Suppressor macrophage treated with lipopolysaccharide for 1 hour (primary cell): ENCODE measurements around the gene PHACTR3.

Experiments
- DNase-seq, 3 donors: peaks; one replicate each; pipeline ENCODE4 v3.0.0-alpha.2; 2020 to 2022

Gene PHACTR3

DNA sequence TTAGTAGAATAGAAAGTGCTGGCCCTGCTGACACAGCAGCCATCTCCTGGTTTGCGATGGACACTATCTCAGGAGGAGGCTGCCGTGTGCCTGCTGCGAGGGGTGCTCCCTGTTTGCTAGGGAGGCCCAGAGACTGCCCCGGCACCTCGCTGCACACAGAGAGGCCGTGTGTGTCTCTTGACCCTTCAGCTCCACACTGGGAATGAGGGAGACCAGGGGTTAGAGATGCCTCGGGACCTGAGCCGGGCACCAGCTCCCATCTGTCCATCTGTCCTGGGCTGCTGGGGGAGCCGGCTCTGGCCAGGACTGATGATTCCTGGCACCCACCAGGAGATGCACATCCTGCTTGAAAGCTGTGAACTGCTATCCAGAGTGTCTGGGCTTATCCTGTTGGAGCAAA is 18.2 kb downstream of the PHACTR3 start:
- DNase-seq: no peak

DNA sequence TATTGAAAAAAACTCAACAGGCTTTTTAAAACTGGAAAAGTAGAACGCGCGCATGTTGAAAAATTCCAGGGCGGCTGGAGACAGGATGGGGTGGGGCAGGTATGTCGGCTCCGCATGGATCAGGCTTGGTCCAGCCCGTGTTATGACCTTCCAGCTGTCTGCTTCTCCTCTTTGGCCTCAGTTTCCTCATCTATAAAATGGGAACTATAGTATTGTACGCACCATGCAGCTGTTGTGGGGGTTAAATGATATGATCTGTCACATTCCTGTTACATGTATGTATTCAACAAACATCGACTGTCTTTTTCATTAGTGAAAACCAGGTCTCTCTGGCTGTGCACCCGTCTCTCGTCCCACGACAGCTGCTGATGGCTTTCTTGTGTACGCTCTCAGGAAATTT is 18.8 kb downstream of the PHACTR3 start:
- no peak for DNase-seq

DNA sequence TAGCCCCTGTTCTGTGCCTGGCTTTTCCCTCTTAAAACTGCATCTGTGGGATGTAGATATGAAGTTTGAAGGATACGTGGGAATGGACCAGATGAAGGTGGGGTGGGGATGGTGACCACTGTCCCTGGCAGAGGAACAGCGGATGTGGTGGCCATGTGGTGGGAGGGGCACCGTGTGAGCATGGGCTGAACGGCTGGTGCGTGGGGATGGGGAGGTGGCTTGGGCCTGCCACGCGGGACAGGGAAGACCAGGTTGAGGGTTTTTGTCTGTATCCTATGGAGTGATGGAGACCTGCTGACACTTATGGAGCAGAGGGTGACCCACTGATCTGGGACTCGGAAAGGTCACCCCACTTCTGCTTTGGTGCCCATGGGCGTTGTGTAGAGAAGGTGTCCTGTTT is 19.2 kb downstream of the PHACTR3 start:
- DNase-seq: no peak

DNA sequence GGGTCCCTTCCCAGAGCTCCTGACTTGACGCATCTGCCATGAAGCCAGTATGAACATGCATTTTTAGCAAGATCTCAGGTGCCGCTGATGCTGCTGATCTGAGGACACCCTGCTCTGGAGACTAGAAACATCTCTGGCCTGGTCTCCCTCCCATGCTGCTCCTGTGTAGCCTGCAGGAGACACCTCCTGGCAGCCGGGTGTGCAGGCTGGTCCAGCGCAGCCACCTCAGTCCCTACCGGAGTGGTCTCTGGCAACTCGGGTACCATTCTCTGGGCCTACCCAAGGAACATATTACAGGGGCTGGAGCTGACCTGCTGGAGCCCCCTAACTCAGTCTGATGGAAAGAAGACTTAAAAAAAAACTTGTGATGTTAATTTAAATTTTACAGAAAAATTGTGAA is 20.1 kb downstream of the PHACTR3 start:
- DNase-seq: no peak

DNA sequence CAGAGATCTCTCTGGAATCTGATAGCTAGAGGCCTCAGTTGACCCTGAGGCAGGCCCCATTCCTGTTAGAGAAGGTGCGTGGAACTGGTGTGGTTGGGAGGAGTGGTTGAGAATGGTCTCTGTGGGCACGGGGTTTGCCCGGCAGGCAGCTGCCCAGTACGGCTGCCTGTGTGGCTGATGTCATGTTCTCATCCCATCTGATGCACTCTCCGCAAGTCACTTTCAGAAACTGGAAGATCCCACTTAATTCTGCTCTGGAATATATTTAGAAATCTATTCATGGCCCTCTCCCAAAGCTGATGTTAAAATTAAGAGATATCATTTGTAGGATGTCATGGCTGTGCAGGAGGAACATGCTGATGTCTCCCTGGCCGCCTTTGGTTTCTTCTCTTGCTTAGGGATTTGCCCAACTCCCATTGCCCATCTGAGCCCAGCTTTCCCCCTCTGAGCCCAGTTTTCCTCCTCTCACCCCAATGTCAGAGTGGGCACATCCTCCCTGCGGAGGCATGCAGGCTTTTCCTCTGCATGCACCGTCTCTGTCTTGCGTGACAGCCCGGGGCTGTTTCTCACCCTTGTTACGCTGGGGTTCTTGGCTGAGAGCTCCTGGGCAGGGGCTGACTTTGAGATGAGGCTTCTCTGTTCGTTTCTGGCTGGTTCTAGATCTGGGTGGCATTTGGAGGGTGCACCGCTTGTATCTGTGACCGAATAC is 21.0 kb downstream of the PHACTR3 start:
- no peak for DNase-seq

DNA sequence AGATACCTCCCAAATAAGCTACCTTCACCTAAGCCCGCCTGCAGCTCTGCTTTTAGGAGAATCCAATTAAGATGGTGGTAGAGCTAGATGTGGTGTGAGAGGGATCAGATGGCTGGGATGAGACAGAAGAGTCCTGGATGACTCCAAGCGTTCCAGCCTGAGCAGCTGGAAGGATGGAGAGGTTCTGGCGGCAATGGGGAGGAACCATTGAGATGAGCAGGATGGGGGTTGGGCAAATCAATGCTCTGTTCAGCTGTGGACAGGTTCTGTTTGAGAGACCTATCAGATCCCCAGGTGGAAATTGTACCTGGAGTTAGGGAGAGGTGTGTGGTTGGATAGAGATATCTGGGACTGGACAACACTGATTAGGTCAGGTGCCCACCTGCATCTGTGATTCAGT is 23.0 kb downstream of the PHACTR3 start:
- DNase-seq: no peak

GRCh38 chr20:59628171-59628570 is 23.8 kb downstream of the PHACTR3 start:
- DNase-seq: no peak

DNA sequence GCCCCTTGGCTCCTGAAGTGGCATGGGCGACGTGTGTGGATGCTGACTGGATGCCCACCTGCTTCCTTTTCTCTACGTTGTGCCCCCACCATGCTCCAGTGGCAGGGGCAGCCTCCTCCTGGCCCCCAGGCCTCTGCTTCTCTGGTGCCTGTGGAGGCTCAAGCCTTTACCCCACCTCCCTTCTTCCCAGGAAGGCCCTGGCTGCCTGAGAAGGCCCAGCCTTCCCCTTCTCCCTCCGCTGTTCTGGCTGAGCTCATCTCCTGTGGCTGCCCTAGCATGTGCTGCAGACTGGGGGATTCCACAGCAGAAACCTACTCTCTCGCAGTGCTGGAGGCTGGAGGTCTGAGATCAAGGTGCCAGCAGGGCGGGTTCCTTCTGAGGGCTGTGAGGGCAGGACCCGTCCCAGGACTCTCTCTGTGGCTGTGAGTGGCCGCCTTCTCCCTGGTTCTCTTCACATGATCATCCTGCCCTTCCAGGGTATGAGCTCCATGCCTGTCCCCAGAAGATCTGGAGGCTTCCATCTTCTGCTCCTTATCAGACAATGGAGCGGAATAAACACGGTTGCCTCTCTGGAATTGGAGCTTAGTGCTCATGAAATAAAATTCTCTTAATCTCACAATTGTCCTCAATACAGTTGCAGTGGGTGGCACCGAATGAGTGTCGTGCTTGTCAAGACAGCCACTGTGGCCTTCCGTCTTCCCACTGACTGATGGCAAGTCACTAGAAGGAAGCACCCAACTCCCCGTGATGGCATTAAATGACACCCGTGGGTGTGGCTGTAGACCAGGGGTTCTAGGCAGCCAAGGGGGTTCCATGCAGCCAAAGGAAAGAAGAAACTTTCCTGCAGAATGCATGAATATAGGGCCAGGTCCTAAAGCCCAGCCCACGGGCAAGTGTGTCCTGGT is 25.1 kb downstream of the PHACTR3 start:
- no peak for DNase-seq

- DNase-seq: no peak
Measured at GRCh38 chr20:59630526-59630925, 26.2 kb downstream of the PHACTR3 start.

GRCh38 chr20:59631751-59632540 is 27.6 kb downstream of the PHACTR3 start:
- no peak for DNase-seq

DNA sequence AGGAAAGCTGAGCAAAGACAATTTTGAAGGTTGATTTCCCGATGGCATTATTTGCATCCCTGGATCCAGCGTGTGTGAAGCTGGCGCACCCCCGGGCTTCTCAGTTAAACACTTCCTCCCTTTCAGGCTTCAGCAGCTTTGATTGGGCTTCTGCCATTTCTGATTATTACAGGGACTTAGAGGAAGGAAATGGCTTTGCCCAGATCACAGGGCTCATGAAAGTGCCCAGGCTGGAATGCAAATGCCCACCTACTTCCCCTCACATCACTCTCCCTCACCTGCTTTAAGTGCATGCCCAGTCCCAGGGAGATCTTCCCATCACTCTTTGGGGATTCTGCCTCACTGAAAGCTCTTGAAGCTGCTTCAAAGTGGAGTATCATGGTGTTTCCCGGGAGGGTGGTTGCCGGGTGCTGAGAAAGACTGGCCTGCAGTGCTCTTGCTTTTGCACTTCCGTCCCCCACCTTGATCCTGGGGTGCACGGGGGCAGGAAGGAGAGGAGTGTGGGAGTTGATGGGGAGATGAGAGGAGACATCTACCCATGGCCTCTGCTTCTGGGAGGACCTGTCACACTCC is 28.3 kb downstream of the PHACTR3 start:
- no peak for DNase-seq

GRCh38 chr20:59633656-59634251 is 29.4 kb downstream of the PHACTR3 start:
- no peak for DNase-seq

DNA sequence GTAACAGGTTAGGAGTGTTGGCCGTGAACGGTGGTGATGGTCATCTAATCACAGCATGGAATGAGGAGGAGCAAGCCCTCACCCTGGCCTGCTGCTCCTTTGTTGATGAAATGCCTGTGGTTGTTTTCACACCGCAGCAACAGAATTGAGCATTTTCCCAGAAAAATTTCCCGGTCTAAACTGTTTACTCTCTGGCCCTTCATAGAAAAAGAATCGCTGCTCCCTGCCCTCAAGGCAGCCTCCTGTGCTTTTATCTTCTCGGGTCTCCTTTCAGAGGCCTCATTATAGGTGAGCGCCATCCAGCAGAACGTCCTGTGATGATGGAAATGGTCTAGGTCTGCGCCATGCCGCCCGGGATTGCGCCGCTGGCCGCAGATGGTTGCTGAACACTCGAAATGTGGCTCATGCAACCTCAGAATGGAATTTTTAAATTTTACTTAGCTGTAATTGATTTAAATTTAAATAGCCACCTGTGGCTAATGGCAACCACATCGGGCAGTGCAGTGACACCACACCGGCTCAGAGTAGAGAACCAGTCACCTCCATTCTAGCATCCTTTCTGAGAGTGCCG is 30.2 kb downstream of the PHACTR3 start:
- no peak for DNase-seq

GRCh38 chr20:59636766-59637370 is 32.5 kb downstream of the PHACTR3 start:
- DNase-seq: no peak

DNA sequence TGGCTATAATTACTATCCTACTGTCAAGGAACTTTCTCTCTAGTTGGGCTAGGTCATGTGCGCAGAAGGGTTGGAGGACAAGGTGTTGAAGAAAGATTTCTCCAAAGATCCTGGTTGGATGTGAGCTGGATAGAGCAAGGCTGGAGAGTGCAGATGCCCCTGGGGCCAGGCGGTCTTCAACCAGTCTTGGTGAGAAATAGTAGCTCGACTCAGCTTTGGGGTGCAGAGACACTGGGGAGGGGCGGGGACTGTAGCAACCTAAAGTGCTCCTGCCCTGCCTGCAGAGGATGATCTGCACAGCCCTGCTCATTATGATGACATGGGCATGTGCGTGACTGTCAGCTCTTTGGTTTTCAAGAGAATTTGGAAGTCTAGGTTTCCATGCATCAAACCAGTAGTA is 35.9 kb downstream of the PHACTR3 start:
- DNase-seq: no peak

- no peak for DNase-seq
Measured at GRCh38 chr20:59643615-59644061, 39.3 kb downstream of the PHACTR3 start.

DNA sequence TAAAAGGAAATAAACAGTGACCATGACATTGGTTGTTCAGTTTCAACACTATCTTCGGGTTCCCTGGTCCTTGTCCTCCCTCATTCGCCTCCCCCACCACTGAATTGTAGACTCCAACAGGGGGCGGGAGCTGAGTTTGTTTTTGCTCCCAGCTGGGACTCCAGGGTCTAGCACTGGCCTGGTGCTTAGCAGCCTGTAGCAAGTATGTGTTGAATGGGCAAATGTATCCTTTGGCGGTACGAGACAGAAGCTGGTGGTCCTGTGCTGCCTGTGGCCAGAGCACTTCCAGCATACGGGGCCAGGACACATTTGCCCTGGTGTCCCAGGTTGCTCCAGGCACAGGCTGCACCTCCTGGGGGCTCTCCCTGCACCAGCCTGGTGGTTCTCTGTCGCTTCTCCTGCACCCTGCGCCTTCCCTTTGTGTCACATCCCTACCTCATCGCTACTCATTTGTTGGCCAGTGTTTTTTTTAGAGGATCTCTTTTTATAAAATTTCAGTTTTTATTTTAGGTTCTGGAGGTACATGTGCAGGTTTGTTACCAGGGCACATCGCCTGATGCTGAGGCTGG is 40.1 kb downstream of the PHACTR3 start:
- no peak for DNase-seq

- DNase-seq: no peak
Measured at GRCh38 chr20:59645271-59645670, 40.9 kb downstream of the PHACTR3 start.

DNA sequence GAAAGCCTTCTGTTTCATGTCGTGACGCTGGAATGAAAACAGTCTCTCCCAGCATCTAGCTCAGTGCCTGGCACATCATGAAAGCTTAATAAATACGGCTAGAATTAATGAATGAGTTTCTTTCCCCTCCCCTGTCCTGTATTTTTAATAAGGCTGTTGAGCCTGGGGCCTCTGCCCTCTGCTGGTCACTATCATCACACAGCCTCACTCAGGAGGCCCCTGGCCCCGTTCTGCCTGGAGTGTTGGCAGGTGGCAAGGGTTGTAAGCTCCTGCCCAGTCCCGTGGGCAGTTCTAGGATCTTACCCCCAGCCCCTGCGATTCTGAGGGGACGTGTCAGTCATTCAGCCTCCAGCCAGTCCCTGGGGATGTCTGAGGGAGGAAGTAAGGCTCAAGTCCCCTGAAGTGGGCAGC is 41.4 kb downstream of the PHACTR3 start:
- DNase-seq: peak in 1 of 3 donors; percentile 6

DNA sequence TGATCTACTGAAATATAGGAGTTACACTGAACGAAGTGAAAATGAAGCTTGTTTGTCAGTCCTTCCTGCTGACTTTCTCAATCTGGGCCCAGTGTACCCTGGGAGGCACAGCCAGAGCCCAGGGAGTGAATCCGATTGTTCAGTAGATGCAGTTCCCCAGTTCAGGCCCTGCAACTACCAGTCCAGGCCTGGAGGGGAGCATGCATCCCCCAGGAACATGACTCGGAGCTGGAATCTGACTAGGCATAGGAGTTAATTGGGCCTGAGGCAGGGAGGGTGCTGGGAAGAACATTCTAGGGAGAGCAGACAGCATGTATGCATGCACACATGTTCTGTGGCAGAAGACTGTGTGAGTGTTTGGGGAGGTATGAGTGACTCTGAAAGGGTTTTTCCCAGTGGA is 42.1 kb downstream of the PHACTR3 start:
- DNase-seq: no peak

GRCh38 chr20:59647271-59647670 is 42.9 kb downstream of the PHACTR3 start:
- no peak for DNase-seq
